H1 (cell line): ENCODE data around the gene THTPA. TPM values are rescaled to one million over a fixed set of nuclear protein-coding genes. Genes with fewer than 3 reads are reported as not detected.

Experiments
- EP300 ChIP-seq, 2 experiments: IDR thresholded peaks; 1 replicate in 1 of 2; 2 replicates in 1 of 2; pipeline ENCODE4 v1.6.1; 2011 to 2012; ENCODE audit warnings: low read depth in 2 of 2, low read length in 2 of 2, mild to moderate bottlenecking in 2 of 2, borderline replicate concordance in 1 of 2, inconsistent platforms in 1 of 2, moderate library complexity in 1 of 2
- HDAC2 ChIP-seq, 2 experiments: fragments of 300-600 bp in 1 of 2; sonication (generic) in 1 of 2; IDR thresholded peaks; 2 replicates each; pipeline ENCODE4 v1.6.1; 2011 to 2012; ENCODE audit warnings: low read depth in 2 of 2, low read length in 2 of 2, mild to moderate bottlenecking in 2 of 2, moderate library complexity in 2 of 2, borderline replicate concordance in 1 of 2, inconsistent platforms in 1 of 2
- polyA plus RNA-seq, 7 experiments: library from polyadenylated mRNA; depleted of rRNA in 3 of 7; stranded (reverse) in 5 of 7; unstranded in 2 of 7; fragments of >200 nt in 5 of 7; fragments of 200-250 nt in 2 of 7; gene quantifications; 1 replicate in 5 of 7; 2 replicates in 1 of 7; 4 replicates in 1 of 7; pipeline versions ENCODE4 v1.2.1 to v1.2.3, GENCODE V29; 2011 to 2013; ENCODE audit warnings: missing spikeins in 2 of 7, mixed read lengths in 2 of 7
- total RNA-seq: library from RNA; stranded (reverse); fragmentation: NEBNext Ultra II Directional; extraction: Animal tissue kit (Norgen Biotek cat#: 25700); gene quantifications from 2 replicates; pipeline ENCODE4 v1.2.1, GENCODE V29; 2021

Gene THTPA
- total and polyA plus RNA-seq, 2 of the 8 experiments (the other 6 are each of a cell fraction or from before 2014, with no cell fraction given): 16.6 to 19.0 TPM

DNA sequence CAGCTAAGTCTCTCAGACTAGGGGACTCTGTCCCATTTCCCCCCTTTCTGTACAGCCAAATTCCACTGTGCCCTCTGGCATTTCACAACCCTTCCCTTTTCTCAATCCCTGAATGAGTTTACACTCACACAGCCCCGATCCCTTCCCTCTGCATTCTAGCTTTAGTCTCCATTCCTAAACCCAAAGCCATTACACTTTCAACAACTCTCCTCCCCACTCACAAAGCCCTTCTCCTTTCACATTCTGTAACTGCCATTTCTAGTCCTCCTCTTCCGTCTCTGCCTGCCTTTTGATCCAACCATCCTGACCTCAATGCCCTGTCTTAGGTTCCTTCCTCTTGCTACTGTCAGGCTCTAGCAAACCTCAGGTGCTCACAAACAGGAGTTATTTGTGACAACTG, 8.1 kb upstream of the THTPA start (continued):
- TF ChIP-seq EP300 (IDR thresholded peaks at IDR 0.05; ENCODE audit: borderline replicate concordance in 1 of 2, low read depth in 2 of 2, low read length in 2 of 2): no peak
- TF ChIP-seq HDAC2 (IDR thresholded peaks at IDR 0.05; ENCODE audit: borderline replicate concordance in 1 of 2, low read depth in 2 of 2, low read length in 2 of 2): no peak
